GM12872 (cell line): ENCODE data around the gene PSMB10.
A peak's percentile ranks its signal among the peaks of the same experiment; 100 is the strongest.

Experiments
- TF ChIP-seq, protein P1 (sequence below): IDR thresholded peaks from 3 replicates; pipeline ENCODE4 v1.5.1; 2011; ENCODE audit warnings: low read depth, mild to moderate bottlenecking, low read length, moderate library complexity; ENCODE audit not compliant: insufficient read depth

Gene PSMB10

DNA sequence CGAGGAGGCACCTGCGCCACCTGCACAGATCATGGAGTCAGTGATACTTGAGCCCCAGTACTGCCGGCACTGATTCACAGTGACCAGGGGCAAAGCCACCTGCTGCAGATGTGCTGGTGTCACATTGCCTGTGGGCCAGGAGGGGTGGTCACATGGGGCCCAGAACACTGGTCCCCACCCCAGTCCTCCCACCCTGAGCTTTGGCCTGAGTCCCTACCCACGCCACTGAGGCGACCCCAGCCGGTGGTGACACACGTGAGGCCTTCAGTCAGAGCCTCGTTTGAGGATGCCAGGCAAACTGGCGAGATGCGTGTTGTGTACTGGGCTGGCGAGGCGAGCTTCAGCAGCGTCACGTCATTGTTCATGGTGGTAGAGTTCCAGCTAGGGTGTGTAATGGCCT is 6.5 kb downstream of the PSMB10 start:
- TF ChIP-seq, protein P1, sequence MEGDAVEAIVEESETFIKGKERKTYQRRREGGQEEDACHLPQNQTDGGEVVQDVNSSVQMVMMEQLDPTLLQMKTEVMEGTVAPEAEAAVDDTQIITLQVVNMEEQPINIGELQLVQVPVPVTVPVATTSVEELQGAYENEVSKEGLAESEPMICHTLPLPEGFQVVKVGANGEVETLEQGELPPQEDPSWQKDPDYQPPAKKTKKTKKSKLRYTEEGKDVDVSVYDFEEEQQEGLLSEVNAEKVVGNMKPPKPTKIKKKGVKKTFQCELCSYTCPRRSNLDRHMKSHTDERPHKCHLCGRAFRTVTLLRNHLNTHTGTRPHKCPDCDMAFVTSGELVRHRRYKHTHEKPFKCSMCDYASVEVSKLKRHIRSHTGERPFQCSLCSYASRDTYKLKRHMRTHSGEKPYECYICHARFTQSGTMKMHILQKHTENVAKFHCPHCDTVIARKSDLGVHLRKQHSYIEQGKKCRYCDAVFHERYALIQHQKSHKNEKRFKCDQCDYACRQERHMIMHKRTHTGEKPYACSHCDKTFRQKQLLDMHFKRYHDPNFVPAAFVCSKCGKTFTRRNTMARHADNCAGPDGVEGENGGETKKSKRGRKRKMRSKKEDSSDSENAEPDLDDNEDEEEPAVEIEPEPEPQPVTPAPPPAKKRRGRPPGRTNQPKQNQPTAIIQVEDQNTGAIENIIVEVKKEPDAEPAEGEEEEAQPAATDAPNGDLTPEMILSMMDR, result no peak

DNA sequence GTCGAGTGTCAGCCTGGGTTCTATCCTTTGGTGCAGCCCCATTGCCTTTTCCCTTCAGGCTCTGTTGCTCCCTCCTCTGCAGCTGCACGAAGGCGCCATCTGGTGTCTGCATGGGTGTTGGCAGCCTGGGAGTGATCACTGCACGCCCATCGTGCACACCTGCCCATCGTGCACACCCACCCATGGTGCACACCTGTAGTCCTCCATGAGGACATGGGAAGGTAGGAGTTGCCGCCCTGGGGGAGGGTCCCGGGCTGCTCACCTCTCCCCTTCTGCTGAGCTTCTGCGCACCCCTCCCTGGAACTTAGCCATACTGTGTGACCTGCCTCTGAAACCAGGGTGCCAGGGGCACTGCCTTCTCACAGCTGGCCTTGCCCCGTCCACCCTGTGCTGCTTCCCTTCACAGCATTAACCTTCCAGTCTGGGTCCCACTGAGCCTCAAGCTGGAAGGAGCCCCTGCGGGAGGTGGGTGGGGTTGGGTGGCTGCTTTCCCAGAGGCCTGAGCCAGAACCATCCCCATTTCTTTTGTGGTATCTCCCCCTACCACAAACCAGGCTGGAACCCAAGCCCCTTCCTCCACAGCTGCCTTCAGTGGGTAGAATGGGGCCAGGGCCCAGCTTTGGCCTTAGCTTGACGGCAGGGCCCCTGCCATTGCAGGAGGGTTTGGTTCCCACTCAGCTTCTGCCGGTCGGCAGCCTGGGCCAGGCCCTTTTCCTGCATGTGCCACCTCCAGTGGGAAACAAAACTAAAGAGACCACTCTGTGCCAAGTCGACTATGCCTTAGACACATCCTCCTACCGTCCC is 7.9 kb downstream of the PSMB10 start:
- TF ChIP-seq, protein P1, result peak; percentile 96

DNA sequence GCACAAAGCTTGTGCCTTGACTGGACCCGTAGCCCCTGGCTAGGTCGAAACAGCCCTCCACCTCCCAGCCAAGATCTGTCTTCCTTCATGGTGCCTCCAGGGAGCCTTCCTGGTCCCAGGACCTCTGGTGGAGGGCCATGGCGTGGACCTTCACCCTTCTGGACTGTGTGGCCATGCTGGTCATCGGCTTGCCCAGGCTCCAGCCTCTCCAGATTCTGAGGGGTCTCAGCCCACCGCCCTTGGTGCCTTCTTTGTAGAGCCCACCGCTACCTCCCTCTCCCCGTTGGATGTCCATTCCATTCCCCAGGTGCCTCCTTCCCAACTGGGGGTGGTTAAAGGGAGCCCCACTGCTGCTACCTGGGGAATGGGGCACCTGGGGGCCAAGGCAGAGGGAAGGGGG is 8.5 kb downstream of the PSMB10 start:
- TF ChIP-seq, protein P1, result no peak

DNA sequence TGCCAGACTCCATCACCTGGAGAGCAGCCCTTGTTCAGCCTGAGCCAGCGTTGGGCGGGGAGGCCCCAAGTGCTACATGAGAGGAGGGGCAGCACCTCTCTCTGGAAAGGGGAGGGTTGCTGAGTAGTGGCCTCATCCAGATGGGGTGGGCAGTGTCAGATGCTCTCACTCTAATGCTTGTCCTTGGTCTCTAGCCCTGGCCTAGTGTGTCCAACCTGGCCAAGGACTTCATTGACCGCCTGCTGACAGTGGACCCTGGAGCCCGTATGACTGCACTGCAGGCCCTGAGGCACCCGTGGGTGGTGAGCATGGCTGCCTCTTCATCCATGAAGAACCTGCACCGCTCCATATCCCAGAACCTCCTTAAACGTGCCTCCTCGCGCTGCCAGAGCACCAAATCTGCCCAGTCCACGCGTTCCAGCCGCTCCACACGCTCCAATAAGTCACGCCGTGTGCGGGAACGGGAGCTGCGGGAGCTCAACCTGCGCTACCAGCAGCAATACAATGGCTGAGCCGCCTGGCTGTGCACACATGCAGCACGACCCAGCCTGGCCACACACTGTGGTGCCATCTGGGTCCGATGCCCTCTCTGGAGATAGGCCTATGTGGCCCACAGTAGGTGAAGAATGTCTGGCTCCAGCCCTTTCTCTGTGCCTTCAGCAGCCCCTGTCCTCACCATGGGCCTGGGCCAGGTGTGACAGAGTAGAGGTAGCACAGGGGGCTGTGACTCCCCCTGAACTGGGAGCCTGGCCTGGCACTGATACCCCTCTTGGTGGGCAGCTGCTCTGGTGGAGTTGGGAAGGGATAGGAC is 9.3 kb downstream of the PSMB10 start:
- TF ChIP-seq, protein P1, result no peak

DNA sequence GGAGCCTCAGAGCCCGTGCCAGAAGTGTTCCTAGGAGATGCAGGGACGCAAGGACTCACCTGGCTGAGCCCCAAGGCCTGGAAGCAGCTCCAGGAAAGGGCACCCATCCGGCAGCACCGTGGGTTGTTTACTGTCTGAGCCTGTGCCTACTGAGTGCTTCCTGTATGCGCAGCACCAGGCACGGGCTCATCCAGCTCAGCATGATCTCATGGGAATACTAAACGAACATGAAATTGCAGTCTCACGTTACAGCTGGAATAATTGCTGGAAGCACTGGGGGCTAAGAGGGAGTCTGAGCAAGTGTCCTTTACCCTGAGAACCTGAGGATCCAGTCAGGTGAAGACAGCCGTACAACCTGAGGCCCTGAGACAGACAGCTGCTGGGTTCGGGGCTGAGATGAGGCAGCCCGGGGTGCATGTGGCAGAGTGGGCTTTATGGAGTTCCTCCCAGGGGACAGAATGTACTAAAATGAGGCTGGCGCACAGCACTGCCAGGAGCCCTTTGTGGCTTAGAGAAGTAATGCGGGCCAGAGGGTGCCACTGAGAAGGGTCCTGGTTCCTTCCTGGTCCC is 10.4 kb downstream of the PSMB10 start:
- TF ChIP-seq, protein P1, result peak; percentile 43; the same call in 2 of the 3 replicates

DNA sequence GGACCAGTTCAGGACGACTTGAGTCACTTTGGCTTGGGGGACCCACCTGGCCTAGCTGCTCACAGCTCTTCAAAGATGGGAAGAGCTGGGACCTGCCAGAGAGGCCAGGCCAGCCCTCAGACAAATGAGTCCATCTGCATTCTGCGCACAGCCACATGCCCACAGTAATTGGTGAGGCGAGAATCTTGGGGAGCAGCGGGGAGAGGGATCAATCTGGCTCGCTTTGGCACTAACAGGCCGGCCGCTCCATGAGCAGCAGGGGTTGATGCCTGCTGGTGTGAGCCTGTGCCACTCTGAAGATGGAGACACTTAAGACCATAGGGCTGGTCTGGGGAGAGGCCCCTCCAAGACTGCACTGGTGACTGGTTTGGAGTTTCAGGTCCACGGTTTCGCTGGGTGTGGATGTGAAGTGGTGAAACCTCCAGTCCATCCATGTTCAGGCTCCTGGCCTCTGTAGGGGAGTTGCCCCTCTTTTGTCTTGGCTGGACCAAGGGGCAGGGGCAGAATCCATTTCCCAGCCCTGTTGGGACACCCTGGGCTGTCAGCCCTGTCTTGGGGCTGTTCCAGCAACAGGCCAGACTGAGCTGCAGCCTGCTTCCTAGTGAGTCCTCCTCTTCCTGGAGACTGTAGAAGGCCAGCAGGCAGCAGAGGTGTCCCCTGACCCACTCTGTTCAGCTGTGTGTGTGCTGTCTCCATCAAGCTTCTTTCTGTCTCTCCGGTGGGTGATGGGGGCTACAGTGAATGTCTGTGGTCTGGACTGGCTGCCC is 12.3 kb downstream of the PSMB10 start:
- TF ChIP-seq, protein P1, result no peak
